A549 (cell line): ENCODE results near the gene SRCIN1.

ENCODE experiments used
- CBX2 ChIP-seq: fragments of 200-600 bp; sonication (generic); IDR thresholded peaks from 2 replicates; pipeline ENCODE4 v1.6.1; 2016; ENCODE audit warnings: low read depth, mild to moderate bottlenecking, borderline replicate concordance
- CEBPB ChIP-seq, 2 experiments: fragments of >200 bp in 1 of 2; sonication (Bioruptor Twin) in 1 of 2; formaldehyde crosslinking in 1 of 2; IDR thresholded peaks; 2 replicates each; pipeline ENCODE4 v1.6.1; 2012 to 2016
- EP300 ChIP-seq, 2 experiments: fragments of >200 bp; sonication (Bioruptor Twin); formaldehyde crosslinking; IDR thresholded peaks; 2 replicates in 1 of 2; 3 replicates in 1 of 2; pipeline ENCODE4 v1.6.1; 2016 to 2017
- FOSL2 ChIP-seq, 2 experiments: fragments of 450-650 bp in 1 of 2; fragments of >200 bp in 1 of 2; sonication (Bioruptor Twin) in 1 of 2; formaldehyde crosslinking; IDR thresholded peaks; 2 replicates each; pipeline versions ENCODE4 v1.5.0 to v1.6.1; 2016 to 2020; ENCODE audit warnings: mild to moderate bottlenecking in 1 of 2, moderate library complexity in 1 of 2
- JUN ChIP-seq, 2 experiments: fragments of >200 bp; sonication (Bioruptor Twin); formaldehyde crosslinking; IDR thresholded peaks; 2 replicates in 1 of 2; 3 replicates in 1 of 2; pipeline ENCODE4 v1.6.1; 2016 to 2017
- MAFK ChIP-seq: fragments of 450-650 bp; IDR thresholded peaks from 2 replicates; pipeline ENCODE4 v1.6.1; 2014; ENCODE audit not compliant: partially characterized antibody
- MYC ChIP-seq: IDR thresholded peaks from 2 replicates; pipeline ENCODE4 v1.6.1; 2012; ENCODE audit warnings: mild to moderate bottlenecking, inconsistent platforms, low read length, improper control_type of control experiment, borderline replicate concordance
- POLR2A ChIP-seq: IDR thresholded peaks from 2 replicates; pipeline ENCODE4 v1.6.1; 2012; ENCODE audit warnings: mild to moderate bottlenecking, low read length
- TP53 ChIP-seq: fragments of 250-450 bp; sonication (Bioruptor Pico); IDR thresholded peaks from 2 replicates; pipeline ENCODE4 v1.5.0; 2021; ENCODE audit warnings: mild to moderate bottlenecking, moderate library complexity
- ZSCAN20 ChIP-seq: fragments of 250-450 bp; sonication (Bioruptor Pico); IDR thresholded peaks from 2 replicates; pipeline ENCODE4 v1.8.0; 2022; ENCODE audit warnings: mild to moderate bottlenecking, moderate library complexity
- TF ChIP-seq, protein P1 (sequence below): fragments of >200 bp; sonication (Bioruptor Twin); formaldehyde crosslinking; IDR thresholded peaks from 3 replicates; pipeline ENCODE4 v1.5.1; 2016
- TF ChIP-seq, protein P2 (sequence below): fragments of 150-350 bp; IDR thresholded peaks from 2 replicates; pipeline ENCODE4 v1.6.1; 2014; ENCODE audit warnings: low read depth, mild to moderate bottlenecking, low read length
- TF ChIP-seq, protein P3 (sequence below): IDR thresholded peaks from 2 replicates; pipeline ENCODE4 v1.6.1; 2012
- TF ChIP-seq, protein P4 (sequence below): fragments of 200-600 bp; sonication (generic); IDR thresholded peaks from 2 replicates; pipeline ENCODE4 v1.6.1; 2016; ENCODE audit warnings: antibody characterized with exemption, mild to moderate bottlenecking, moderate library complexity

DNA sequence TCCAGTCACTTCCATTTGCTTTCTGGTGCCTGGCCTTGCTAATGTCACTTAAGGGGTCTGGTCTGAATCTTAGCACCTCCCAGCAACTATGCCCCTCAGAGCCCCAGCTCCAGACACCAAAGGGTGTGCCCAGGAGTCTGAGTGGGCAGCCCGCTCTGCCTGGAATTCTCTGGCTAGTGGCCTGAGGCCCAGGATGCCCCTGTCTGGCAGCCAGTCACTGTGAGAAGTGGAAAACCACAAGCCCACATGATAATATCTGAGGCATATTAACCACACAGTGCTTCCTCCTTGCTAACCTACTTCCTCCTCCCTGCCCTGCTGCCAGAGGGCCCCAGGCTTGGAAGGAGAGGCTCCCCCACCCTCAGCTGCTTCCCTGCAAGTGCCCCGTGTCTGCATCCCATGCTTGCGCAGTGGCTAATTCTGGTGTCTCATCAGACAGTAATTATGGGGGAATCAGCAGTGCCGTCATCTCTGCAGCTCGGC lies 14.0 kb downstream of the SRCIN1 start:
- TF ChIP-seq, protein P1, sequence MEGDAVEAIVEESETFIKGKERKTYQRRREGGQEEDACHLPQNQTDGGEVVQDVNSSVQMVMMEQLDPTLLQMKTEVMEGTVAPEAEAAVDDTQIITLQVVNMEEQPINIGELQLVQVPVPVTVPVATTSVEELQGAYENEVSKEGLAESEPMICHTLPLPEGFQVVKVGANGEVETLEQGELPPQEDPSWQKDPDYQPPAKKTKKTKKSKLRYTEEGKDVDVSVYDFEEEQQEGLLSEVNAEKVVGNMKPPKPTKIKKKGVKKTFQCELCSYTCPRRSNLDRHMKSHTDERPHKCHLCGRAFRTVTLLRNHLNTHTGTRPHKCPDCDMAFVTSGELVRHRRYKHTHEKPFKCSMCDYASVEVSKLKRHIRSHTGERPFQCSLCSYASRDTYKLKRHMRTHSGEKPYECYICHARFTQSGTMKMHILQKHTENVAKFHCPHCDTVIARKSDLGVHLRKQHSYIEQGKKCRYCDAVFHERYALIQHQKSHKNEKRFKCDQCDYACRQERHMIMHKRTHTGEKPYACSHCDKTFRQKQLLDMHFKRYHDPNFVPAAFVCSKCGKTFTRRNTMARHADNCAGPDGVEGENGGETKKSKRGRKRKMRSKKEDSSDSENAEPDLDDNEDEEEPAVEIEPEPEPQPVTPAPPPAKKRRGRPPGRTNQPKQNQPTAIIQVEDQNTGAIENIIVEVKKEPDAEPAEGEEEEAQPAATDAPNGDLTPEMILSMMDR, result no peak
- TF ChIP-seq JUN (IDR thresholded peaks at IDR 0.05), result no peak
- TF ChIP-seq CBX2, result no peak
- no peak for TF ChIP-seq POLR2A
- no peak for TF ChIP-seq MAFK
- no peak for TF ChIP-seq CEBPB (IDR thresholded peaks at IDR 0.05)
- TF ChIP-seq EP300 (IDR thresholded peaks at IDR 0.05), result no peak
- TF ChIP-seq, protein P2, sequence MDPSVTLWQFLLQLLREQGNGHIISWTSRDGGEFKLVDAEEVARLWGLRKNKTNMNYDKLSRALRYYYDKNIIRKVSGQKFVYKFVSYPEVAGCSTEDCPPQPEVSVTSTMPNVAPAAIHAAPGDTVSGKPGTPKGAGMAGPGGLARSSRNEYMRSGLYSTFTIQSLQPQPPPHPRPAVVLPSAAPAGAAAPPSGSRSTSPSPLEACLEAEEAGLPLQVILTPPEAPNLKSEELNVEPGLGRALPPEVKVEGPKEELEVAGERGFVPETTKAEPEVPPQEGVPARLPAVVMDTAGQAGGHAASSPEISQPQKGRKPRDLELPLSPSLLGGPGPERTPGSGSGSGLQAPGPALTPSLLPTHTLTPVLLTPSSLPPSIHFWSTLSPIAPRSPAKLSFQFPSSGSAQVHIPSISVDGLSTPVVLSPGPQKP, result no peak
- no peak for TF ChIP-seq FOSL2 (IDR thresholded peaks at IDR 0.05)
- TF ChIP-seq FOSL2 (CRISPR knock-in tag; IDR thresholded peaks at IDR 0.05), result no peak
- TF ChIP-seq MYC, result no peak
- TF ChIP-seq, protein P3, sequence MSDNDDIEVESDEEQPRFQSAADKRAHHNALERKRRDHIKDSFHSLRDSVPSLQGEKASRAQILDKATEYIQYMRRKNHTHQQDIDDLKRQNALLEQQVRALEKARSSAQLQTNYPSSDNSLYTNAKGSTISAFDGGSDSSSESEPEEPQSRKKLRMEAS, result no peak
- TF ChIP-seq, protein P4, sequence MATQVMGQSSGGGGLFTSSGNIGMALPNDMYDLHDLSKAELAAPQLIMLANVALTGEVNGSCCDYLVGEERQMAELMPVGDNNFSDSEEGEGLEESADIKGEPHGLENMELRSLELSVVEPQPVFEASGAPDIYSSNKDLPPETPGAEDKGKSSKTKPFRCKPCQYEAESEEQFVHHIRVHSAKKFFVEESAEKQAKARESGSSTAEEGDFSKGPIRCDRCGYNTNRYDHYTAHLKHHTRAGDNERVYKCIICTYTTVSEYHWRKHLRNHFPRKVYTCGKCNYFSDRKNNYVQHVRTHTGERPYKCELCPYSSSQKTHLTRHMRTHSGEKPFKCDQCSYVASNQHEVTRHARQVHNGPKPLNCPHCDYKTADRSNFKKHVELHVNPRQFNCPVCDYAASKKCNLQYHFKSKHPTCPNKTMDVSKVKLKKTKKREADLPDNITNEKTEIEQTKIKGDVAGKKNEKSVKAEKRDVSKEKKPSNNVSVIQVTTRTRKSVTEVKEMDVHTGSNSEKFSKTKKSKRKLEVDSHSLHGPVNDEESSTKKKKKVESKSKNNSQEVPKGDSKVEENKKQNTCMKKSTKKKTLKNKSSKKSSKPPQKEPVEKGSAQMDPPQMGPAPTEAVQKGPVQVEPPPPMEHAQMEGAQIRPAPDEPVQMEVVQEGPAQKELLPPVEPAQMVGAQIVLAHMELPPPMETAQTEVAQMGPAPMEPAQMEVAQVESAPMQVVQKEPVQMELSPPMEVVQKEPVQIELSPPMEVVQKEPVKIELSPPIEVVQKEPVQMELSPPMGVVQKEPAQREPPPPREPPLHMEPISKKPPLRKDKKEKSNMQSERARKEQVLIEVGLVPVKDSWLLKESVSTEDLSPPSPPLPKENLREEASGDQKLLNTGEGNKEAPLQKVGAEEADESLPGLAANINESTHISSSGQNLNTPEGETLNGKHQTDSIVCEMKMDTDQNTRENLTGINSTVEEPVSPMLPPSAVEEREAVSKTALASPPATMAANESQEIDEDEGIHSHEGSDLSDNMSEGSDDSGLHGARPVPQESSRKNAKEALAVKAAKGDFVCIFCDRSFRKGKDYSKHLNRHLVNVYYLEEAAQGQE, result no peak
- no peak for TF ChIP-seq ZSCAN20 (CRISPR knock-in tag)
- TF ChIP-seq TP53 (CRISPR knock-in tag), result no peak
